CD4-positive, alpha-beta T cell (primary cell): ENCODE data around the gene RETREG1. TPM values are rescaled to one million over a fixed set of nuclear protein-coding genes. Genes with fewer than 3 reads are reported as not detected.

ENCODE experiments used
- ATAC-seq: fragments of 200-7000 bp; cut with Tn5 transposase; one replicate; pipeline ENCODE4 v1.10.0; 2022; ENCODE audit warnings: mild to moderate bottlenecking; ENCODE audit not compliant: poor library complexity
- CTCF ChIA-PET: fragments of 350-600 bp; sonication (Branson Sonifier 250); formaldehyde crosslinking; loops from one replicate; lab custom pipeline; 2021; ENCODE audit warnings: antibody characterized with exemption, inconsistent platforms; lab: Charles Lee
- POLR2A ChIA-PET: fragments of 350-600 bp; sonication (Branson Sonifier 250); formaldehyde crosslinking; loops from one replicate; lab custom pipeline; 2021; ENCODE audit warnings: antibody characterized with exemption, inconsistent platforms; lab: Charles Lee
- DNase-seq, 14 experiments: peaks; one replicate each; pipeline ENCODE4 v3.0.0-alpha.2; 2013 to 2020; ENCODE audit warnings: mixed read lengths in 2 of 14
- H3K27ac ChIP-seq, 2 donors: one replicate each; pipeline versions ENCODE4 v1.5.1 to v1.7.0; 2013; ENCODE audit warnings: low read length in 2 of 2, low read depth in 1 of 2, mild to moderate bottlenecking in 1 of 2
- H3K27me3 ChIP-seq, 2 experiments: 1 replicate in 1 of 2; 2 replicates in 1 of 2; pipeline versions ENCODE4 v1.6.1 to v1.7.0; 2013; ENCODE audit warnings: low read length in 2 of 2, control low read depth in 1 of 2, mild to moderate bottlenecking in 1 of 2, moderate library complexity in 1 of 2; ENCODE audit not compliant: insufficient read depth in 2 of 2, control insufficient read depth in 1 of 2
- H3K36me3 ChIP-seq: one replicate; pipeline ENCODE4 v1.6.1; 2013; ENCODE audit warnings: low read length, control low read depth; ENCODE audit not compliant: insufficient read depth
- H3K4me1 ChIP-seq: one replicate; pipeline ENCODE4 v1.6.1; 2013; ENCODE audit warnings: low read length, control low read depth; ENCODE audit not compliant: insufficient read depth
- H3K4me3 ChIP-seq: one replicate; pipeline ENCODE4 v1.5.1; 2013; ENCODE audit warnings: mild to moderate bottlenecking, low read length, moderate library complexity
- H3K9me3 ChIP-seq, 2 experiments: 1 replicate in 1 of 2; 2 replicates in 1 of 2; pipeline versions ENCODE4 v1.6.1 to v1.7.0; 2013; ENCODE audit warnings: low read length in 2 of 2, mild to moderate bottlenecking in 2 of 2, control low read depth in 1 of 2, moderate library complexity in 1 of 2; ENCODE audit not compliant: control insufficient read depth in 1 of 2, insufficient read depth in 1 of 2
- H3K27ac Mint-ChIP-seq: one replicate; pipeline ENCODE4 v1.8.0; 2020; ENCODE audit warnings: mixed read lengths
- H3K27me3 Mint-ChIP-seq: one replicate; pipeline ENCODE4 v1.8.0; 2021; ENCODE audit warnings: mixed read lengths
- H3K36me3 Mint-ChIP-seq: one replicate; pipeline ENCODE4 v1.8.0; 2021; ENCODE audit warnings: low read depth, mixed read lengths
- H3K4me1 Mint-ChIP-seq: one replicate; pipeline ENCODE4 v1.8.0; 2021; ENCODE audit warnings: low read depth, mixed read lengths
- H3K4me3 Mint-ChIP-seq: one replicate; pipeline ENCODE4 v1.8.0; 2020; ENCODE audit warnings: mild to moderate bottlenecking, mixed read lengths
- H3K9me3 Mint-ChIP-seq: one replicate; pipeline ENCODE4 v1.8.0; 2020; ENCODE audit warnings: mixed read lengths
- CTCF ChIP-seq: fragments of 200-600 bp; IDR thresholded peaks from one replicate; pipeline ENCODE4 v1.8.0; 2022; ENCODE audit warnings: antibody characterized with exemption, mild to moderate bottlenecking
- intact Hi-C, 2 experiments: fragments of 100-400 bp; cut with DNase I in 1 of 2; cut with micrococcal nuclease in 1 of 2; formaldehyde crosslinking; loops; one replicate each; pipeline versions ENCODE4 v1.15.1 to v1.9.0; 2023 to 2025; cut with DNase I, micrococcal nuclease
- total RNA-seq, 174 experiments: library from RNA in 2 of 174; stranded (reverse) in 2 of 174; gene quantifications; one replicate each; pipeline ENCODE4 v1.2.3 and lab custom pipeline; 2021 to 2026

Gene RETREG1
- total RNA-seq, 2 experiments from 2014 or later = 68.9 to 69.7 TPM

DNA sequence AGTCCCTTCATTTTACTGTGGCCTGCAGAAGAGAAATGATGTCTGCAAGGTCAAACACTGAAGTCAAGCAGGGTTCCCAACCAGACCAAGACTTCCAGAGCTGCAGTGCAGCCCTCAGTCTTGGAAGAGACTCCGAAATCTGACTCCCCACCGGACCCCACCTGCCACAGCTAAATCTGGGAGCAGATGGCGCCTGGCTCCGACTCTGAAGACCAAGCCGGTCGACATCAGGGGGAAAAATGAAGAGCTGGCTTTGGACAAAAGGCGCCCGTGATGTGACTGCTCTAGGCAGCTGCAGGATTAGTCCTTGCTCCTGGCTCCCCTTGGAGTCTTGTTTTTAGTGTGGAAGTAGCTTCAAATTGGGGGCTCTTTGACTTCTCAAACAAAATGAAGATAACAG lies 78.8 kb downstream of the RETREG1 start:
- DNase-seq = no peak
- Mint-ChIP-seq H3K4me1 (peaks cover 69% of the 10 kb centered on the region), H3K4me3 (no peak overlapping the region), H3K9me3 (no peaks in the 10 kb centered on the region), H3K36me3 (peaks cover 45% of the 10 kb centered on the region), H3K27ac (no peak overlapping the region), H3K27me3 (no peaks in the 10 kb centered on the region)
- H3K4me1 ChIP-seq = peaks cover 18% of the 10 kb centered on the region
- TF ChIP-seq CTCF = no peak
- ATAC-seq = no peak
- ChIA-PET CTCF (interaction anchor here (0.7 kb wide), 1 partner anchor 56 kb away, joined by 3 read pairs; no protein-coding TSS in a partner anchor), POLR2A (no interaction called here)
- H3K9me3 ChIP-seq = no peaks in the 10 kb centered on the region
- H3K4me3 ChIP-seq = no peak overlapping the region
- H3K27ac ChIP-seq = no peak overlapping the region
- H3K36me3 ChIP-seq = peaks cover 3% of the 10 kb centered on the region
- intact Hi-C loops = no loop called here
- no peaks in the 10 kb centered on the region for H3K27me3 ChIP-seq

DNA sequence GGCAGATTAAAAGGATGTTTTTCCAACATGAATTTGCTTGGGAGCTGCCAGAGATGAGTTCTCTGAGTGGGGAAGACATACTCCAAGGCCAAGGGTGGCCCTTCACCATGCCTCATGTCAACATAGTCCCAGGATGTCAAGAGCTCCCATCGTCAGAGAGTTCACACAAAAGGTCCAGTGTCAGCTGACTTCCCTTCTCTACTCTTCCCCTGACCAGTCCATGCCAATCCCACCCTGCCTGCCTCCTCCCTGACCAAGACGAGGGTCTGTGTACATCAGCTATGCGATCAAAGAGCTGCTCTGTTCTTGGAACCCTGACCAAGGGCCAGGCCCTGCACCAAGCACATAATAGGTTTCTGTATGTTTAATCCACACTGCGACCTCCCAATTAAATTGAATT lies 80.0 kb downstream of the RETREG1 start:
- H3K4me1 Mint-ChIP-seq = peaks cover 66% of the 10 kb centered on the region
- DNase-seq (no peak), ATAC-seq (no peak)

GRCh38 chr5:16536246-16536645 lies 80.6 kb downstream of the RETREG1 start:
- H3K36me3 ChIP-seq = peaks cover 3% of the 10 kb centered on the region
- H3K27me3 ChIP-seq = no peaks in the 10 kb centered on the region
- H3K4me3 ChIP-seq = no peak overlapping the region
- no peak for TF ChIP-seq CTCF
- ChIA-PET CTCF (no interaction called here), POLR2A (no interaction called here)
- no peaks in the 10 kb centered on the region for H3K9me3 ChIP-seq
- DNase-seq = no peak
- Mint-ChIP-seq H3K27ac (no peak overlapping the region), H3K9me3 (no peaks in the 10 kb centered on the region), H3K4me3 (no peak overlapping the region), H3K4me1 (peaks cover 65% of the 10 kb centered on the region), H3K36me3 (peaks cover 40% of the 10 kb centered on the region), H3K27me3 (no peaks in the 10 kb centered on the region)
- peaks cover 13% of the 10 kb centered on the region for H3K4me1 ChIP-seq
- no peak overlapping the region for H3K27ac ChIP-seq
- intact Hi-C loops = no loop called here
- no peak for ATAC-seq

More for the DNA sequence above, 80.0 kb downstream of the RETREG1 start:
- intact Hi-C loops = no loop called here
- no peak for TF ChIP-seq CTCF
- H3K27ac ChIP-seq = no peak overlapping the region
- ChIA-PET POLR2A (no interaction called here), CTCF (no interaction called here)
- peaks cover 13% of the 10 kb centered on the region for H3K4me1 ChIP-seq
- H3K27me3 ChIP-seq = no peaks in the 10 kb centered on the region
- H3K27ac Mint-ChIP-seq = no peak overlapping the region
- peaks cover 37% of the 10 kb centered on the region for H3K36me3 Mint-ChIP-seq
- H3K27me3 Mint-ChIP-seq = no peaks in the 10 kb centered on the region
- H3K36me3 ChIP-seq = peaks cover 3% of the 10 kb centered on the region
- no peak overlapping the region for H3K4me3 Mint-ChIP-seq
- H3K4me3 ChIP-seq = no peak overlapping the region
- H3K9me3 ChIP-seq = no peaks in the 10 kb centered on the region
- no peaks in the 10 kb centered on the region for H3K9me3 Mint-ChIP-seq
